ENCODE results near the gene SNORC.
"Not testable (repeated sequence)": the region's sequence is repeated elsewhere in the genome, so short reads cannot be mapped to it uniquely, and the experiment has no call there.

The SNORC gene

GRCh38 chr2:232897598-232898408 is 27.7 kb downstream of the SNORC start:
- TF ChIP-seq, protein P1, sequence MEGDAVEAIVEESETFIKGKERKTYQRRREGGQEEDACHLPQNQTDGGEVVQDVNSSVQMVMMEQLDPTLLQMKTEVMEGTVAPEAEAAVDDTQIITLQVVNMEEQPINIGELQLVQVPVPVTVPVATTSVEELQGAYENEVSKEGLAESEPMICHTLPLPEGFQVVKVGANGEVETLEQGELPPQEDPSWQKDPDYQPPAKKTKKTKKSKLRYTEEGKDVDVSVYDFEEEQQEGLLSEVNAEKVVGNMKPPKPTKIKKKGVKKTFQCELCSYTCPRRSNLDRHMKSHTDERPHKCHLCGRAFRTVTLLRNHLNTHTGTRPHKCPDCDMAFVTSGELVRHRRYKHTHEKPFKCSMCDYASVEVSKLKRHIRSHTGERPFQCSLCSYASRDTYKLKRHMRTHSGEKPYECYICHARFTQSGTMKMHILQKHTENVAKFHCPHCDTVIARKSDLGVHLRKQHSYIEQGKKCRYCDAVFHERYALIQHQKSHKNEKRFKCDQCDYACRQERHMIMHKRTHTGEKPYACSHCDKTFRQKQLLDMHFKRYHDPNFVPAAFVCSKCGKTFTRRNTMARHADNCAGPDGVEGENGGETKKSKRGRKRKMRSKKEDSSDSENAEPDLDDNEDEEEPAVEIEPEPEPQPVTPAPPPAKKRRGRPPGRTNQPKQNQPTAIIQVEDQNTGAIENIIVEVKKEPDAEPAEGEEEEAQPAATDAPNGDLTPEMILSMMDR (IDR thresholded peaks at IDR 0.05; ENCODE audit: low read depth, low read length), result no peak
- no peak overlapping the region for H3K4me3 ChIP-seq (ENCODE audit: low read depth, low read length)

- no peak overlapping the region for H3K4me3 ChIP-seq (ENCODE audit: low read depth, low read length)
- TF ChIP-seq, protein P1 (IDR thresholded peaks at IDR 0.05; ENCODE audit: low read depth, low read length), result no peak
Measured at GRCh38 chr2:232898592-232899543, 28.8 kb downstream of the SNORC start.

DNA sequence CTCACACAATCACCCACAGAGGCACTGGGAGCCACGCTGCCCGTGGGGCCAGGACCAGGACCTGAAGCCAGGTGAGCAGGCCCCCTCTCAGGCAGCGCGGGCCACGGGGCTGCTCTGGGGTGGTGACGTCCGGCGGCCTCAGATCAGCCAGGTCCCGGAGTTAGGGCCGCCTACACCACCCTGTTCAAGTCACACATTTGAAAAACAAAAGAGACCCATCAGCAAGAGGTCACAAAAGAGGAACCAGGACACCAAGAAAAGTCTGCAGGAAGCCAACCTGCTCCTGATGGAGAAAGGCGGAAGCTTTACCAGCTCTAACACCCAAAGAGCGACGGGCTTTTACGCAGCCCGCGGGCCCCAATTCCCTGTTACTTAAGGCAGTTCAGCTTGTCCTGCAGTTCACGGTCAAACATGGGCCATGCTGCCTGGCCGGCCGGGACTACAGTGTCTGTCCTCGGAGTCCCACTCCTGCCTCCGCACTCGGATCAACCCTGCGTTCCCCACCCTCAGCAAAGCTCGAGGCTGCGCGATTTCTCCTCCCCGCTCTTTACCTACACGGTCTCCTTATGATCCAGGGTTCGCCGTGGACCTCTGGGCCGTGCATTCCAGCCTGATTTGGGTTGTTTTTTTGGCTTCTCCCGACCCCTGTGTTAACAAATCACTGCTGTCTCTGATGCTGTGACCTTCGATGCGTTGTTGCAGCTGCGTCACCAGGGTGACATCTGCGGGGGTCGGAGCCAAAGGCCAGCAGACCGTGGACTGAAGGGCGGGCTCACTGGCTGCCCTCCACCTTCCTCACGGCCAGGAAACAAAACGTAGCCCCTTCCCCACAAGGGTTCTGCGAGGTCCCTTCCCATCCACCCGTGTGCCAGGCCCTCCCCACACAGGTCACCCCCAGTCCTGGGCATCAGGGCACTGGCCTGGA is 31.0 kb downstream of the SNORC start:
- no peak overlapping the region for H3K4me3 ChIP-seq (ENCODE audit: low read depth, low read length)
- TF ChIP-seq, protein P1 (IDR thresholded peaks at IDR 0.05; ENCODE audit: low read depth, low read length), result no peak

GRCh38 chr2:232901736-232902578 is 31.9 kb downstream of the SNORC start:
- no peak overlapping the region for H3K4me3 ChIP-seq (ENCODE audit: low read depth, low read length)
- TF ChIP-seq, protein P1 (IDR thresholded peaks at IDR 0.05; ENCODE audit: low read depth, low read length), result no peak

DNA sequence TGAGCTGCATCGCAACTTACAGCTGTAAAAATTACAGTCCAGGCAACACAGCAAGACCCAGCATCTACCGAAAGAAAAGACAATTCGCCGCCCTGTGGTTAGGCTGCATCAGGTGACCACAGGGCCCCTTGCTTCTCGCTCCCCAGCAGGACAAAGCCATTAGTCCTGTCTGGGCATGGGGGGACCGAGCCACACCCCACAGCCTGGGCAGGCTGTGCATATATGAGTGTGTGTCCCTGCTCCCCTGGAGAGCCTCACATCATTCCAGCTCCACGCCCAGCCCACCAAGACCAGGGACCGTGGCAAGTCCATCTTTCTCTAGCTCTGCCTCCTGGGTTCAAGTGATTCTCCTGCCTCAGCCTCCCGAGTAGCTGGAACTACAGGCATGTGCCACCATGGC is 33.9 kb downstream of the SNORC start:
- H3K4me3 ChIP-seq (ENCODE audit: low read depth, low read length), result no peak overlapping the region
- TF ChIP-seq, protein P1 (IDR thresholded peaks at IDR 0.05; ENCODE audit: low read depth, low read length), result no peak

GRCh38 chr2:232906867-232907717 is 37.0 kb downstream of the SNORC start:
- not testable (repeated sequence) for H3K4me3 ChIP-seq (ENCODE audit: low read depth, low read length)

DNA sequence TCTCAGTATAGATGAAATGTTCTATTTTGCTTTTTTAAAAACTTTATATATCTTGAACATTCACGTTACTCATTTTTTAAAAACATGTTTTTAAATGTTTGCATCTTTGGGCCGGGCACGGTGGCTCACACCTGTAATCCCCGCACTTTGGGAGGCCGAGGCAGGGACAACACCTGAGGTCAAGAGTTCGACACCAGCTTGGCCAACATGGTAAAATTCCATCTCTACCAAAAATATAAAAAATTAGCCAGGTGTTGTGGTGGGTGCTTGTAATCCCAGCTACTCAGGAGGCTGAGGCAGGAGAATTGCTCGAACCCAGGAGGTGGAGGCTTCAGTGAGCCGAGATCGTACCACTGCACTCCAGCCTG is 37.6 kb downstream of the SNORC start:
- H3K4me3 ChIP-seq (ENCODE audit: low read depth, low read length), result not testable (repeated sequence)

Measured in WI38 (cell line).